H9 (cell line): ENCODE results near the gene AMN. TPM values are rescaled to one million over a fixed set of nuclear protein-coding genes. Genes with fewer than 3 reads are reported as not detected.

Source experiments
- DNase-seq: peaks from one replicate; pipeline ENCODE4 v3.0.0-alpha.2; 2017
- H2AFZ ChIP-seq: one replicate; pipeline ENCODE4 v1.6.1; 2013; ENCODE audit warnings: mild to moderate bottlenecking, low read length, control low read depth, moderate library complexity
- H2AK5ac ChIP-seq: 2 replicates; pipeline ENCODE4 v1.6.1; 2013; ENCODE audit warnings: low read length, control low read depth, mixed read lengths; ENCODE audit not compliant: insufficient read length
- H2BK120ac ChIP-seq: one replicate; pipeline ENCODE4 v1.6.1; 2013; ENCODE audit warnings: low read depth, mild to moderate bottlenecking, low read length, control low read depth, inconsistent platforms; ENCODE audit not compliant: poor library complexity, severe bottlenecking
- H2BK12ac ChIP-seq: 2 replicates; pipeline ENCODE4 v1.6.1; 2013; ENCODE audit warnings: low read length, control low read depth, mixed read lengths, low read depth; ENCODE audit not compliant: insufficient read length
- H2BK15ac ChIP-seq: 2 replicates; pipeline ENCODE4 v1.6.1; 2013; ENCODE audit warnings: low read depth, low read length, control low read depth
- H2BK20ac ChIP-seq: one replicate; pipeline ENCODE4 v1.6.1; 2013; ENCODE audit warnings: low read depth, mild to moderate bottlenecking, low read length, control low read depth, inconsistent platforms; ENCODE audit not compliant: poor library complexity, severe bottlenecking
- H2BK5ac ChIP-seq: 2 replicates; pipeline ENCODE4 v1.6.1; 2013; ENCODE audit warnings: low read length, control low read depth, mixed read lengths; ENCODE audit not compliant: insufficient read length
- H3K14ac ChIP-seq: 2 replicates; pipeline ENCODE4 v1.6.1; 2013; ENCODE audit warnings: low read length, control low read depth; ENCODE audit not compliant: insufficient read depth
- H3K18ac ChIP-seq: 2 replicates; pipeline ENCODE4 v1.6.1; 2013; ENCODE audit warnings: low read depth, mild to moderate bottlenecking, mixed read lengths, low read length, control low read depth; ENCODE audit not compliant: insufficient read length
- H3K23ac ChIP-seq: 2 replicates; pipeline ENCODE4 v1.6.1; 2013; ENCODE audit warnings: low read length, control low read depth, mixed read lengths, low read depth; ENCODE audit not compliant: insufficient read length
- H3K23me2 ChIP-seq: 2 replicates; pipeline ENCODE4 v1.6.1; 2013; ENCODE audit warnings: low read depth, mild to moderate bottlenecking, mixed read lengths, low read length, control low read depth; ENCODE audit not compliant: insufficient read length, poor library complexity, severe bottlenecking
- H3K27ac ChIP-seq: 2 replicates; pipeline ENCODE4 v1.5.1; 2013; ENCODE audit warnings: low read length, control low read depth, mixed read lengths, low read depth; ENCODE audit not compliant: insufficient read length
- H3K27me3 ChIP-seq: 2 replicates; pipeline ENCODE4 v1.6.1; 2013; ENCODE audit warnings: low read length, control low read depth, inconsistent platforms; ENCODE audit not compliant: insufficient read depth
- H3K4ac ChIP-seq: 2 replicates; pipeline ENCODE4 v1.6.1; 2013; ENCODE audit warnings: low read depth, mild to moderate bottlenecking, control low read depth, inconsistent platforms, low read length, moderate library complexity
- H3K4me1 ChIP-seq: 2 replicates; pipeline ENCODE4 v1.6.1; 2013; ENCODE audit warnings: low read length, control low read depth, inconsistent platforms; ENCODE audit not compliant: insufficient read depth
- H3K4me2 ChIP-seq: 2 replicates; pipeline ENCODE4 v1.6.1; 2013; ENCODE audit warnings: low read length, control low read depth, mixed read lengths; ENCODE audit not compliant: insufficient read length, insufficient read depth
- H3K56ac ChIP-seq: 2 replicates; pipeline ENCODE4 v1.6.1; 2013; ENCODE audit warnings: low read depth, mild to moderate bottlenecking, mixed read lengths, low read length, control low read depth; ENCODE audit not compliant: insufficient read length
- H3K79me1 ChIP-seq: 2 replicates; pipeline ENCODE4 v1.6.1; 2013; ENCODE audit warnings: low read depth, mild to moderate bottlenecking, moderate library complexity, low read length, control low read depth, inconsistent platforms; ENCODE audit not compliant: insufficient read depth, poor library complexity, severe bottlenecking
- H3K79me2 ChIP-seq: 2 replicates; pipeline ENCODE4 v1.6.1; 2013; ENCODE audit warnings: low read length, control low read depth, inconsistent platforms; ENCODE audit not compliant: insufficient read depth
- H3K9ac ChIP-seq: 2 replicates; pipeline ENCODE4 v1.6.1; 2013; ENCODE audit warnings: low read length, control low read depth, mixed read lengths; ENCODE audit not compliant: insufficient read length; ENCODE audit errors: extremely low read depth
- H3K9me3 ChIP-seq: one replicate; pipeline ENCODE4 v1.6.1; 2013; ENCODE audit warnings: low read depth, low read length, inconsistent platforms; ENCODE audit not compliant: control insufficient read depth
- H3T11ph ChIP-seq: one replicate; pipeline ENCODE4 v1.6.1; 2013; ENCODE audit warnings: mild to moderate bottlenecking, low read length, control low read depth, inconsistent platforms
- H4K20me1 ChIP-seq: one replicate; pipeline ENCODE4 v1.6.1; 2013; ENCODE audit not compliant: control insufficient read depth, insufficient read length, insufficient read depth
- H4K5ac ChIP-seq: 2 replicates; pipeline ENCODE4 v1.6.1; 2013; ENCODE audit warnings: low read depth, mild to moderate bottlenecking, mixed read lengths, low read length, control low read depth; ENCODE audit not compliant: insufficient read length
- H4K8ac ChIP-seq: replicated peaks from 2 replicates; pipeline ENCODE4 v1.6.1; 2013; ENCODE audit warnings: low read length, control low read depth, mixed read lengths, low read depth; ENCODE audit not compliant: insufficient read length
- H4K91ac ChIP-seq: 2 replicates; pipeline ENCODE4 v1.6.1; 2013; ENCODE audit warnings: low read depth, mild to moderate bottlenecking, moderate library complexity, mixed read lengths, low read length, control low read depth; ENCODE audit not compliant: insufficient read length
- H3K27ac Mint-ChIP-seq, 3 experiments: 2 replicates in 2 of 3; 3 replicates in 1 of 3; pipeline ENCODE4 v1.8.0; 2020 to 2021; ENCODE audit warnings: mixed read lengths in 3 of 3, mild to moderate bottlenecking in 1 of 3, moderate library complexity in 1 of 3
- H3K27me3 Mint-ChIP-seq: 2 replicates; pipeline ENCODE4 v1.8.0; 2021; ENCODE audit warnings: low read depth, mild to moderate bottlenecking, moderate library complexity, mixed read lengths
- H3K36me3 Mint-ChIP-seq, 3 experiments: 2 replicates in 2 of 3; 3 replicates in 1 of 3; pipeline ENCODE4 v1.8.0; 2020 to 2021; ENCODE audit warnings: low read depth in 3 of 3, mixed read lengths in 3 of 3; ENCODE audit not compliant: insufficient read depth in 1 of 3
- H3K4me1 Mint-ChIP-seq, 2 experiments: 2 replicates each; pipeline ENCODE4 v1.8.0; 2020; ENCODE audit warnings: mixed read lengths in 2 of 2
- H3K4me3 Mint-ChIP-seq, 2 experiments: 2 replicates in 1 of 2; 3 replicates in 1 of 2; pipeline ENCODE4 v1.8.0; 2020 to 2021; ENCODE audit warnings: mild to moderate bottlenecking in 2 of 2, mixed read lengths in 2 of 2, moderate library complexity in 1 of 2
- H3K9me3 Mint-ChIP-seq, 2 experiments: 2 replicates in 1 of 2; 3 replicates in 1 of 2; pipeline ENCODE4 v1.8.0; 2020; ENCODE audit warnings: mild to moderate bottlenecking in 2 of 2, mixed read lengths in 2 of 2, moderate library complexity in 1 of 2
- WGBS: extraction: QIAGEN DNeasy Blood & Tissue Kit; methylation state at CpG from one replicate; pipeline ENCODE4 v1.1.7; 2013; ENCODE audit warnings: missing lambda C conversion rate, low lambda C conversion rate, mixed read lengths; ENCODE audit not compliant: insufficient read length; ENCODE audit errors: extremely low coverage; 5-methylcytosine and 5-hydroxymethylcytosine counted together
- total RNA-seq: library from RNA; stranded (reverse); gene quantifications from 2 replicates; pipeline ENCODE4 v1.2.1, GENCODE V29; 2021
- TF ChIP-seq, protein P1 (sequence below): fragments of 200-600 bp; sonication (generic); conservative IDR thresholded peaks from 3 replicates; pipeline ENCODE4 v1.8.0; 2021; ENCODE audit warnings: antibody characterized with exemption, mild to moderate bottlenecking

AMN gene
- total RNA-seq, 1 experiment from 2014 or later, result 1.9 TPM

DNA sequence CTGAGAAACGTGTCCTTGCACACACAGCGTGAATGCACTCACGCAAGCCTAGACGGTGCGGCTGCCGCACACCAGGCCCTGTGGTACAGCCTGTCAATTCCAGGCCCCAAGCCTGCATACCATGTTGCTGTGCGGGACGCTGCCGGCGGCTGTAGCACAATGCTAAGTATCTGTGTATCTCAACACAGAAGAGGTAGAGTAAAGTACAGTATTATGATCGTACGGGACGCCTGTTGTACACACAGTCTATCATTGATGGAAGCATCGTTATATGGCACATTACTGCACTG lies 45.0 kb downstream of the AMN start:
- Histone ChIP-seq H3K79me1 (no peaks in the 10 kb centered on the region), H3K18ac (no peak overlapping the region), H3K27me3 (no peaks in the 10 kb centered on the region), H3K9me3 (no peaks in the 10 kb centered on the region), H2AK5ac (no peak overlapping the region), H2AFZ (no peak overlapping the region), H2BK15ac (no peak overlapping the region), H3K23me2 (no peaks in the 10 kb centered on the region), H3K4me2 (no peak overlapping the region), H3K14ac (no peak overlapping the region), H3K79me2 (no peaks in the 10 kb centered on the region), H2BK20ac (no peak overlapping the region), H4K5ac (no peak overlapping the region), H2BK120ac (no peak overlapping the region), H4K8ac (no peak overlapping the region), H3K56ac (no peak overlapping the region), H2BK12ac (no peak overlapping the region), H3K23ac (no peak overlapping the region), H3K4me1 (no peaks in the 10 kb centered on the region), H2BK5ac (no peak overlapping the region), H3K9ac (no peak overlapping the region), H4K91ac (no peak overlapping the region), H4K20me1 (no peaks in the 10 kb centered on the region), H3K4ac (no peak overlapping the region), H3T11ph (no peak overlapping the region), H3K27ac (no peak overlapping the region)
- H3K9me3 Mint-ChIP-seq, result no peaks in the 10 kb centered on the region
- no peak for DNase-seq
- H3K4me3 Mint-ChIP-seq, result no peak overlapping the region
- H3K4me1 Mint-ChIP-seq, result no peaks in the 10 kb centered on the region
- no CpG with 5 or more reads among the region's 14 CpGs for WGBS
- H3K27me3 Mint-ChIP-seq, result no peaks in the 10 kb centered on the region
- peaks cover 50 to 96% (median 90%) of the 10 kb centered on the region in 3 experiments; a peak in 6 of 7 replicates for H3K36me3 Mint-ChIP-seq
- no peak overlapping the region for H3K27ac Mint-ChIP-seq
- TF ChIP-seq, protein P1, sequence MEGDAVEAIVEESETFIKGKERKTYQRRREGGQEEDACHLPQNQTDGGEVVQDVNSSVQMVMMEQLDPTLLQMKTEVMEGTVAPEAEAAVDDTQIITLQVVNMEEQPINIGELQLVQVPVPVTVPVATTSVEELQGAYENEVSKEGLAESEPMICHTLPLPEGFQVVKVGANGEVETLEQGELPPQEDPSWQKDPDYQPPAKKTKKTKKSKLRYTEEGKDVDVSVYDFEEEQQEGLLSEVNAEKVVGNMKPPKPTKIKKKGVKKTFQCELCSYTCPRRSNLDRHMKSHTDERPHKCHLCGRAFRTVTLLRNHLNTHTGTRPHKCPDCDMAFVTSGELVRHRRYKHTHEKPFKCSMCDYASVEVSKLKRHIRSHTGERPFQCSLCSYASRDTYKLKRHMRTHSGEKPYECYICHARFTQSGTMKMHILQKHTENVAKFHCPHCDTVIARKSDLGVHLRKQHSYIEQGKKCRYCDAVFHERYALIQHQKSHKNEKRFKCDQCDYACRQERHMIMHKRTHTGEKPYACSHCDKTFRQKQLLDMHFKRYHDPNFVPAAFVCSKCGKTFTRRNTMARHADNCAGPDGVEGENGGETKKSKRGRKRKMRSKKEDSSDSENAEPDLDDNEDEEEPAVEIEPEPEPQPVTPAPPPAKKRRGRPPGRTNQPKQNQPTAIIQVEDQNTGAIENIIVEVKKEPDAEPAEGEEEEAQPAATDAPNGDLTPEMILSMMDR, result no peak
